NCI-H2107 treated with DMSO at 0.1 percent for 48 hours (cell line): ENCODE measurements around the gene ASB4.
A peak's percentile ranks its signal among the peaks of the same experiment; 100 is the strongest.
"Not testable (repeated sequence)": the region's sequence is repeated elsewhere in the genome, so short reads cannot be mapped to it uniquely, and the experiment has no call there.

ENCODE experiments used
- DNase-seq: peaks from one replicate; lab custom pipeline; 2025; ENCODE audit not compliant: unreplicated experiment; lab: John Stamatoyannopoulos, UW

ASB4 gene

GRCh38 chr7:95485391-95486123 lies at the start of gene ASB4:
Gene ASB4 (plus strand): TSS chr7:95485943. CDS start chr7:95485972, 29 bp downstream.
- no peak for DNase-seq

- DNase-seq: no peak
Observed at GRCh38 chr7:95436407-95436806, 49.3 kb upstream of the ASB4 start.

- no peak for DNase-seq
Observed at GRCh38 chr7:95440394-95441038, 45.2 kb upstream of the ASB4 start.

- DNase-seq: no peak
Observed at GRCh38 chr7:95441042-95441823, 44.5 kb upstream of the ASB4 start.

- no peak for DNase-seq
Observed at GRCh38 chr7:95444796-95445195, 40.9 kb upstream of the ASB4 start.

GRCh38 chr7:95446618-95447017 lies 39.1 kb upstream of the ASB4 start:
- DNase-seq: no peak

GRCh38 chr7:95454438-95455045 lies 31.2 kb upstream of the ASB4 start:
- no peak for DNase-seq

GRCh38 chr7:95457947-95458346 lies 27.8 kb upstream of the ASB4 start:
- DNase-seq: no peak

GRCh38 chr7:95460653-95461052 lies 25.1 kb upstream of the ASB4 start:
- not testable (repeated sequence) for DNase-seq

- DNase-seq: no peak
Observed at GRCh38 chr7:95467912-95468607, 17.7 kb upstream of the ASB4 start.

- DNase-seq: no peak
Observed at GRCh38 chr7:95469187-95469586, 16.6 kb upstream of the ASB4 start.

- DNase-seq: peak; percentile 72
Observed at GRCh38 chr7:95469848-95470247, 15.9 kb upstream of the ASB4 start.

- peak; percentile 45 for DNase-seq
Observed at GRCh38 chr7:95470452-95470851, 15.3 kb upstream of the ASB4 start.

- DNase-seq: no peak
Observed at GRCh38 chr7:95471071-95471470, 14.7 kb upstream of the ASB4 start.

- no peak for DNase-seq
Observed at GRCh38 chr7:95472581-95473161, 13.1 kb upstream of the ASB4 start.

GRCh38 chr7:95473276-95473985 lies 12.3 kb upstream of the ASB4 start:
- peak; percentile 81 for DNase-seq

GRCh38 chr7:95476072-95476847 lies 9.5 kb upstream of the ASB4 start:
- DNase-seq: no peak

GRCh38 chr7:95476904-95477594 lies 8.7 kb upstream of the ASB4 start:
- peak; percentile 77 for DNase-seq
